ENCODE results near the gene F8. TPM values are rescaled to one million over a fixed set of nuclear protein-coding genes. Genes with fewer than 3 reads are reported as not detected.

The F8 gene
- total and polyA plus RNA-seq, 8 donors: 0.29 to 7.1 (median 3.7) TPM

- DNase-seq: no peak
- H3K4me3 ChIP-seq: no peak overlapping the region
- H3K4me1 ChIP-seq: peaks cover 0 to 14% (median 4%) of the 10 kb centered on the region in 4 donors
- H3K9me3 ChIP-seq: no peaks in the 10 kb centered on the region
- peaks cover 0 to 20% (median 12%) of the 10 kb centered on the region in 4 donors for H3K36me3 ChIP-seq
- H3K27me3 ChIP-seq: no peaks in the 10 kb centered on the region
- H3K27ac ChIP-seq: no peak overlapping the region
- TF ChIP-seq POLR2A (IDR thresholded peaks at IDR 0.05) (no peak), POLR2AphosphoS5 (IDR thresholded peaks at IDR 0.05) (no peak), CTCF (IDR thresholded peaks at IDR 0.05) (no peak), EP300 (IDR thresholded peaks at IDR 0.05) (no peak)
- WGBS, 5 donors: 76 to 97% (median 89%) methylated on average over 4 of the region's 4 CpGs
- intact Hi-C loops (cut with DNase I; ENCODE audit: low total_unique reads): no loop called here
Observed at GRCh38 chrX:155054255-155054654, 31.7 kb upstream of the F8 start.

GRCh38 chrX:155053656-155054055, 31.1 kb upstream of the F8 start:
- DNase-seq: no peak
- Histone ChIP-seq H3K36me3 (peaks cover 0 to 20% (median 12%) of the 10 kb centered on the region in 4 donors), H3K27me3 (no peaks in the 10 kb centered on the region), H3K9me3 (no peaks in the 10 kb centered on the region), H3K4me1 (peaks cover 0 to 14% (median 4%) of the 10 kb centered on the region in 4 donors), H3K4me3 (no peak overlapping the region), H3K27ac (peak overlapping the region in 1 of 5 donors; percentile 20)
- 70 to 86% (median 85%) methylated on average over 3 of the region's 3 CpGs for WGBS, 5 donors
- intact Hi-C loops (cut with DNase I; ENCODE audit: low total_unique reads): no loop called here
- no peak for TF ChIP-seq EP300 (IDR thresholded peaks at IDR 0.05)
- no peak for TF ChIP-seq CTCF (IDR thresholded peaks at IDR 0.05)
- no peak for TF ChIP-seq POLR2A (IDR thresholded peaks at IDR 0.05)
- TF ChIP-seq POLR2AphosphoS5 (IDR thresholded peaks at IDR 0.05): no peak

- Histone ChIP-seq H3K9me3 (no peaks in the 10 kb centered on the region), H3K4me1 (peaks cover 0 to 14% (median 4%) of the 10 kb centered on the region in 4 donors), H3K36me3 (peaks cover 0 to 21% (median 13%) of the 10 kb centered on the region in 4 donors), H3K4me3 (no peak overlapping the region), H3K27me3 (no peaks in the 10 kb centered on the region), H3K27ac (peak overlapping the region in 1 of 5 donors; percentile 20)
- TF ChIP-seq POLR2AphosphoS5 (IDR thresholded peaks at IDR 0.05) (no peak), CTCF (IDR thresholded peaks at IDR 0.05) (no peak)
- no peak for DNase-seq
- WGBS, 5 donors: 62 to 83% (median 63%) methylated on average over 5 of the region's 5 CpGs
- intact Hi-C loops (cut with DNase I; ENCODE audit: low total_unique reads): no loop called here
Observed at GRCh38 chrX:155052738-155053498, 30.4 kb upstream of the F8 start.

- 33 to 49% (median 45%) methylated on average over 8 to 9 of the region's 9 CpGs for WGBS, 5 donors
- intact Hi-C loops (cut with DNase I; ENCODE audit: low total_unique reads): no loop called here
- TF ChIP-seq POLR2A (IDR thresholded peaks at IDR 0.05) (no peak), EP300 (IDR thresholded peaks at IDR 0.05) (no peak), POLR2AphosphoS5 (IDR thresholded peaks at IDR 0.05) (peak in 1 of 3 donors; percentile 21), CTCF (IDR thresholded peaks at IDR 0.05) (peak in 3 of 7 experiments; percentile 12 to 28 (median 21))
Observed at GRCh38 chrX:155048977-155049619, 26.6 kb upstream of the F8 start.

More at GRCh38 chrX:155048977-155049619, 26.6 kb upstream of the F8 start:
- no peak overlapping the region for H3K4me3 ChIP-seq
- DNase-seq: peak; percentile 59 to 71
- H3K27ac ChIP-seq: peak overlapping the region in 1 of 5 donors; percentile 38
- H3K36me3 ChIP-seq: peaks cover 0 to 32% (median 20%) of the 10 kb centered on the region in 4 donors
- no peaks in the 10 kb centered on the region for H3K9me3 ChIP-seq
- no peaks in the 10 kb centered on the region for H3K4me1 ChIP-seq
- no peaks in the 10 kb centered on the region for H3K27me3 ChIP-seq
